ENCODE measurements around the gene GABPB1.
A peak's percentile ranks its signal among the peaks of the same experiment; 100 is the strongest.

Gene GABPB1

GRCh38 chr15:50259276-50259675, 95.7 kb downstream of the GABPB1 start:
- H2BK120ac ChIP-seq (ENCODE audit: insufficient read depth, low read length, poor library complexity): no peak overlapping the region
- no peak overlapping the region for H3K4me2 ChIP-seq (ENCODE audit: low read length)
- WGBS (ENCODE audit: extremely low coverage, insufficient coverage, insufficient read length): no CpG with 5 or more reads among the region's 5 CpGs
- no peaks in the 10 kb centered on the region for H3K36me3 ChIP-seq (ENCODE audit: control insufficient read depth in 1 of 2, insufficient read depth in 2 of 2, low read length in 2 of 2)
- peaks cover 0 to 5% of the 10 kb centered on the region in 2 experiments for H3K4me1 ChIP-seq (ENCODE audit: control insufficient read depth in 1 of 2, insufficient read depth in 2 of 2, low read length in 2 of 2)
- peaks cover 6% of the 10 kb centered on the region for H3K9me3 ChIP-seq (ENCODE audit: insufficient read depth, low read depth, low read length)
- H3K9ac ChIP-seq (ENCODE audit: low read length): no peak overlapping the region
- H3K14ac ChIP-seq (ENCODE audit: low read length): no peak overlapping the region
- DNase-seq: no peak
- H4K91ac ChIP-seq (ENCODE audit: low read depth, low read length): no peak overlapping the region
- no peak overlapping the region for H4K8ac ChIP-seq (ENCODE audit: low read depth, low read length)
- H3K4me3 ChIP-seq (ENCODE audit: low read depth, low read length): no peak overlapping the region
- H3K18ac ChIP-seq (ENCODE audit: low read length): no peak overlapping the region
- no peaks in the 10 kb centered on the region for H3K27me3 ChIP-seq (ENCODE audit: insufficient read depth, low read length)
- H2BK5ac ChIP-seq (ENCODE audit: low read depth, low read length, poor library complexity): no peak overlapping the region
- no peak overlapping the region for H3K27ac ChIP-seq (ENCODE audit: low read depth, low read length)
- no peak overlapping the region for H2AFZ ChIP-seq (ENCODE audit: insufficient read depth, low read length, poor library complexity)
- H2BK12ac ChIP-seq (ENCODE audit: low read length): no peak overlapping the region
- H2AK5ac ChIP-seq (ENCODE audit: low read length): no peak overlapping the region
- H3K23ac ChIP-seq (ENCODE audit: low read length): no peak overlapping the region
- H3K4ac ChIP-seq (ENCODE audit: low read depth, low read length): no peak overlapping the region
- H4K12ac ChIP-seq (ENCODE audit: low read depth, low read length): no peak overlapping the region
- H3K79me1 ChIP-seq (ENCODE audit: low read length): no peaks in the 10 kb centered on the region
- H3K79me2 ChIP-seq (ENCODE audit: control insufficient read depth, insufficient read depth, low read length, poor library complexity): no peaks in the 10 kb centered on the region

GRCh38 chr15:50257924-50258323, 97.1 kb downstream of the GABPB1 start:
- Histone ChIP-seq H4K8ac (ENCODE audit: low read depth, low read length) (no peak overlapping the region), H3K4me3 (ENCODE audit: low read depth, low read length) (no peak overlapping the region), H3K4me1 (ENCODE audit: control insufficient read depth in 1 of 2, insufficient read depth in 2 of 2, low read length in 2 of 2) (peaks cover 0 to 5% of the 10 kb centered on the region in 2 experiments), H3K79me1 (ENCODE audit: low read length) (no peaks in the 10 kb centered on the region), H3K9ac (ENCODE audit: low read length) (no peak overlapping the region), H3K27me3 (ENCODE audit: insufficient read depth, low read length) (no peaks in the 10 kb centered on the region), H4K91ac (ENCODE audit: low read depth, low read length) (no peak overlapping the region), H2BK120ac (ENCODE audit: insufficient read depth, low read length, poor library complexity) (no peak overlapping the region), H2AK5ac (ENCODE audit: low read length) (no peak overlapping the region), H3K9me3 (ENCODE audit: insufficient read depth, low read depth, low read length) (peaks cover 2% of the 10 kb centered on the region), H3K4me2 (ENCODE audit: low read length) (no peak overlapping the region), H4K12ac (ENCODE audit: low read depth, low read length) (no peak overlapping the region), H2BK5ac (ENCODE audit: low read depth, low read length, poor library complexity) (no peak overlapping the region), H3K14ac (ENCODE audit: low read length) (no peak overlapping the region), H2BK12ac (ENCODE audit: low read length) (no peak overlapping the region), H3K27ac (ENCODE audit: low read depth, low read length) (no peak overlapping the region), H2AFZ (ENCODE audit: insufficient read depth, low read length, poor library complexity) (no peak overlapping the region), H3K18ac (ENCODE audit: low read length) (no peak overlapping the region), H3K79me2 (ENCODE audit: control insufficient read depth, insufficient read depth, low read length, poor library complexity) (no peaks in the 10 kb centered on the region), H3K4ac (ENCODE audit: low read depth, low read length) (no peak overlapping the region), H3K23ac (ENCODE audit: low read length) (no peak overlapping the region), H3K36me3 (ENCODE audit: control insufficient read depth in 1 of 2, insufficient read depth in 2 of 2, low read length in 2 of 2) (no peaks in the 10 kb centered on the region)
- no CpG with 5 or more reads among the region's 3 CpGs for WGBS (ENCODE audit: extremely low coverage, insufficient coverage, insufficient read length)
- no peak for DNase-seq

GRCh38 chr15:50257332-50257731, 97.7 kb downstream of the GABPB1 start:
- Histone ChIP-seq H3K27me3 (ENCODE audit: insufficient read depth, low read length) (no peaks in the 10 kb centered on the region), H2BK5ac (ENCODE audit: low read depth, low read length, poor library complexity) (no peak overlapping the region), H4K8ac (ENCODE audit: low read depth, low read length) (no peak overlapping the region), H4K91ac (ENCODE audit: low read depth, low read length) (no peak overlapping the region), H3K79me1 (ENCODE audit: low read length) (no peaks in the 10 kb centered on the region), H2AFZ (ENCODE audit: insufficient read depth, low read length, poor library complexity) (no peak overlapping the region), H3K4me2 (ENCODE audit: low read length) (no peak overlapping the region), H3K79me2 (ENCODE audit: control insufficient read depth, insufficient read depth, low read length, poor library complexity) (no peaks in the 10 kb centered on the region), H3K23ac (ENCODE audit: low read length) (no peak overlapping the region), H2BK12ac (ENCODE audit: low read length) (peak overlapping the region; percentile 16), H3K4ac (ENCODE audit: low read depth, low read length) (no peak overlapping the region), H2AK5ac (ENCODE audit: low read length) (no peak overlapping the region), H3K9me3 (ENCODE audit: insufficient read depth, low read depth, low read length) (peaks cover 2% of the 10 kb centered on the region), H3K18ac (ENCODE audit: low read length) (no peak overlapping the region), H3K14ac (ENCODE audit: low read length) (no peak overlapping the region), H3K4me1 (ENCODE audit: control insufficient read depth in 1 of 2, insufficient read depth in 2 of 2, low read length in 2 of 2) (peaks cover 0 to 5% of the 10 kb centered on the region in 2 experiments), H3K36me3 (ENCODE audit: control insufficient read depth in 1 of 2, insufficient read depth in 2 of 2, low read length in 2 of 2) (no peaks in the 10 kb centered on the region), H2BK120ac (ENCODE audit: insufficient read depth, low read length, poor library complexity) (no peak overlapping the region), H3K4me3 (ENCODE audit: low read depth, low read length) (no peak overlapping the region), H3K9ac (ENCODE audit: low read length) (no peak overlapping the region), H3K27ac (ENCODE audit: low read depth, low read length) (no peak overlapping the region), H4K12ac (ENCODE audit: low read depth, low read length) (no peak overlapping the region)
- DNase-seq: no peak
- no CpG with 5 or more reads among the region's 8 CpGs for WGBS (ENCODE audit: extremely low coverage, insufficient coverage, insufficient read length)

GRCh38 chr15:50256188-50257041, 98.6 kb downstream of the GABPB1 start:
- Histone ChIP-seq H2BK12ac (ENCODE audit: low read length) (no peak overlapping the region), H4K91ac (ENCODE audit: low read depth, low read length) (no peak overlapping the region), H2AFZ (ENCODE audit: insufficient read depth, low read length, poor library complexity) (no peak overlapping the region), H3K14ac (ENCODE audit: low read length) (no peak overlapping the region), H3K9ac (ENCODE audit: low read length) (no peak overlapping the region), H3K4me1 (ENCODE audit: control insufficient read depth in 1 of 2, insufficient read depth in 2 of 2, low read length in 2 of 2) (peaks cover 0 to 5% of the 10 kb centered on the region in 2 experiments), H3K36me3 (ENCODE audit: control insufficient read depth in 1 of 2, insufficient read depth in 2 of 2, low read length in 2 of 2) (no peaks in the 10 kb centered on the region), H3K18ac (ENCODE audit: low read length) (no peak overlapping the region), H3K79me1 (ENCODE audit: low read length) (no peaks in the 10 kb centered on the region), H4K8ac (ENCODE audit: low read depth, low read length) (no peak overlapping the region), H3K9me3 (ENCODE audit: insufficient read depth, low read depth, low read length) (peaks cover 2% of the 10 kb centered on the region), H2BK120ac (ENCODE audit: insufficient read depth, low read length, poor library complexity) (no peak overlapping the region), H3K27me3 (ENCODE audit: insufficient read depth, low read length) (no peaks in the 10 kb centered on the region), H2AK5ac (ENCODE audit: low read length) (no peak overlapping the region), H3K4me3 (ENCODE audit: low read depth, low read length) (no peak overlapping the region), H3K4me2 (ENCODE audit: low read length) (no peak overlapping the region), H3K79me2 (ENCODE audit: control insufficient read depth, insufficient read depth, low read length, poor library complexity) (no peaks in the 10 kb centered on the region), H3K23ac (ENCODE audit: low read length) (no peak overlapping the region), H2BK5ac (ENCODE audit: low read depth, low read length, poor library complexity) (no peak overlapping the region), H4K12ac (ENCODE audit: low read depth, low read length) (no peak overlapping the region), H3K4ac (ENCODE audit: low read depth, low read length) (no peak overlapping the region), H3K27ac (ENCODE audit: low read depth, low read length) (no peak overlapping the region)
- no CpG with 5 or more reads among the region's 5 CpGs for WGBS (ENCODE audit: extremely low coverage, insufficient coverage, insufficient read length)
- no peak for DNase-seq

All from trophoblast cell (in vitro differentiated cells and primary cell).